G401 (cell line): Measurements from ENCODE around the gene WDR62. TPM values are rescaled to one million over a fixed set of nuclear protein-coding genes. Genes with fewer than 3 reads are reported as not detected.

Source experiments
- DNase-seq: peaks from one replicate; pipeline ENCODE4 v3.0.0-alpha.2; 2015; ENCODE audit warnings: low spot score
- in situ Hi-C: cut with HindIII; loops from 2 replicates; pipeline ENCODE4 v1.10.0; 2016; ENCODE audit warnings: low sequenced_read_pairs, mixed read lengths
- total RNA-seq: library from RNA; depleted of rRNA; stranded (reverse); fragments of >200 nt; shearing (Covaris generic); gene quantifications from 2 replicates; pipeline ENCODE4 v1.2.3, GENCODE V29; 2014; rRNA removed

WDR62 gene
- total RNA-seq = 9.7 and 12.9 TPM in 2 replicates

DNA sequence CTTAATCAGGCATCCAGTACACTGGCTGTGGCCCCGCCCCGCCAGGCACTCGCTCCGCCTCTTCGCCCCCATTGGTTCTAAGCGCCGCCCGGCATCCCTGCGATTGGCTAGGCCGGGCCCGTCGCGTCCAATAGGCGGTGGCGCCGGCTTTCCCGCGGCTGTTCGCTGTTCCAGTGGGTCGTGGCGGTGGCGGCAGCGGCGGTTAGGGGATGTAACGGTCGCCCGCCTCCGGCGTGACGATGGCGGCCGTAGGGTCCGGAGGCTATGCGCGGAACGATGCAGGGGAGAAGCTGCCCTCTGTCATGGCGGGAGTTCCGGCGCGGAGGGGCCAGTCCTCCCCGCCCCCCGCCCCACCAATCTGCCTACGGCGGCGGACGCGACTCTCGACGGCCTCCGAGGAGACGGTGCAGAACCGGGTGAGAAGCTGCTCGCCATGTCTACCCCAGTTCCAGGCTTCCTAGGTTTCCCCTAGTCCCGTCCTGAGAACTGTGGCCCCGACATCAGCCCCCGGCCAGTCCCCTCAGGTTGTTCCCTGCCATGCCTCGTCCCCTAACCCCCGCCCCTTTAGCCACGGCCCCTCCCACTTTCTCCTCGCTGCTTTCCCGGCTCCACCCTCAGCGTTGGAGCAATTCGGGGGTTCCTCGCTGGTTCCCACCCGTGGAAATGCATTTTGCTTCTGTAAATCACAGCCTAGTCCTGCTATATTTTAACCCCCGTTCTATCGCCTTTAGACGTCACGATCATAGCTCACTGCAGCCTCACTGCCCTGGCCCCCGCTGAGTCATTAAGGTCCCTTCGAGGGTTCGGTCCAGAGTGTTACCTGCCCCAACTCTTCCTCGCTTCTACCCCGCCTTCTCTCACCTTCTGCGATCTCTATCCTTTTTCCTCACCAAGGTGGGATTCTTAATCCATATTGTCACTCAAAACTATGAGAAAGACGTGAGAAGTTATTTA, at the start of gene WDR62:
TSS of gene WDR62 (plus strand) at position 165 of the 954 bp plus-strand sequence. CDS start at position 240, 75 bp downstream.
- DNase-seq = no peak
- in situ Hi-C loops = no loop called here

DNA sequence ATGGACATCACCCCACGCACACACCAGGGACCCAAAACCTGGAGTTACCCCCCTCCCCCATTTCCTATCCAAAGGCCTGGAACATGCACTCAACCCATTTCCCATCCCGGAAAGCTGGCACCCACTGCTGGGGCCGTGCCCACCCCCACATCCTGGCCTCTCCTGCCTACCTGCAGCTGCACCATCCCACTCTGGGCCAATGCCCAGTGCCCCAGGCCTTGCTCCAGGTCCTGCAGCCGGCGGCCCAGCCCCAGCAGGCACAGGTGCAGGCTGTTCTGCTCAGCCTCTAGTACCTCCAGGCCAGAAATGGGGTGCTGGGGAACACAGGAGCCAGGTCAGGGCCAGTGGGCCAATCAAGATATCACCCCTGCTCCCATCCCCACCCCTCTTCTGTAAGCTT, 47.7 kb upstream of the WDR62 start:
- in situ Hi-C loops = no loop called here
- no peak for DNase-seq

DNA sequence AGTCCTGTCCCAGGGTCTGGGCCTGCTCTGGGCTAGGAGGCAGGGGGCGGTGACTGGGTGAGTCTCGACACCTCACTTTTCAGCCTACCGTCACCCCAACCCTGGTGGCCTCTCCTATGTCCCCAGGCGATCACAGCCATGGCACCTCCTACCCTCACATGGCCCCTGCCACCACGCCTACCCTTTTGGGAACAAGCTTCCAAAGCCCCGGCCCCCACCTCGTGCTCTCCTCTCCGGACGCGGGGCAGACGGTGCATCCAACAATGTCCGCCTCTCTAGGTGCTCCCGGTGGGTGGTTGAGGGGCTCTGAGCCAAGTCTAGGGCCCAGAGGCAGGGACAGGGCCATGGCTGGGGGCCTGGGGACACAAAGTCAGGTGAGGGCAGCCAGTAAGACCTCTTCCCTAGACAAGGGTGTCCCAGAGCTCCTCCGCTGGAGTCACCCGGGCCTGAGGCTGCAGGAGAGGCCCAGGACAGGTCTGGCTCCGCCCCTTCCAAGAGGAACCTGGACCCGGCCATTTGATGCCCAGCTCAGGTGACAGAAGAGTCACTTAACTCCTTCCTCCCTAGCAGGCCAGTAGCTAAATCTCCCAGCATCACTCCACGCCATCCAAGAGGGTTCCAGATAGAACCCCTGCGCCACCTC, 46.2 kb upstream of the WDR62 start, which contains the start of gene SYNE4:
TSS of gene SYNE4 (minus strand) at position 478 of the 643 bp plus-strand sequence. CDS start at position 346, 132 bp downstream.
- peak; percentile 95 for DNase-seq
- in situ Hi-C loops = no loop called here

DNA sequence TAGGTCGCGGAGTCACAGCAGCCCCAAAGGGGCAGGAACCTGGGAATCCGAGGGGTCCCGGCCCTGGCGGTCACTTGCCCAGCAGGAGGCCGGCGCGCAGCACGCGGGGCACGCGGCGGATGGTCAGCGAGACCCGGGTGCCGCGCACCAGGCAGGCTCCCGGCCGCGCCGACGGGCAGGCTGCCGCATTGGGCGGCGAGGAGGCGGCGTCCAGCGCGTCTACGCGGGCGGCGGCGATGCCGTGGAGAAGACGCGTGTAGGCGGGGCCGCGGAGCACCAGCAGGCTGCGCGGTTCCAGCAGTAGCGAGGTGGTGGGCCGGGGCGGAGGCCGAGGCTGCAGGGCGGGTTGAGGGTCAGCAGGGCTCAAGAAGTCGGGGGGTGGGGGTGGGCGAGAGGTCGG, 45.5 kb upstream of the WDR62 start:
- in situ Hi-C loops = no loop called here
- peak; percentile 78 for DNase-seq

DNA sequence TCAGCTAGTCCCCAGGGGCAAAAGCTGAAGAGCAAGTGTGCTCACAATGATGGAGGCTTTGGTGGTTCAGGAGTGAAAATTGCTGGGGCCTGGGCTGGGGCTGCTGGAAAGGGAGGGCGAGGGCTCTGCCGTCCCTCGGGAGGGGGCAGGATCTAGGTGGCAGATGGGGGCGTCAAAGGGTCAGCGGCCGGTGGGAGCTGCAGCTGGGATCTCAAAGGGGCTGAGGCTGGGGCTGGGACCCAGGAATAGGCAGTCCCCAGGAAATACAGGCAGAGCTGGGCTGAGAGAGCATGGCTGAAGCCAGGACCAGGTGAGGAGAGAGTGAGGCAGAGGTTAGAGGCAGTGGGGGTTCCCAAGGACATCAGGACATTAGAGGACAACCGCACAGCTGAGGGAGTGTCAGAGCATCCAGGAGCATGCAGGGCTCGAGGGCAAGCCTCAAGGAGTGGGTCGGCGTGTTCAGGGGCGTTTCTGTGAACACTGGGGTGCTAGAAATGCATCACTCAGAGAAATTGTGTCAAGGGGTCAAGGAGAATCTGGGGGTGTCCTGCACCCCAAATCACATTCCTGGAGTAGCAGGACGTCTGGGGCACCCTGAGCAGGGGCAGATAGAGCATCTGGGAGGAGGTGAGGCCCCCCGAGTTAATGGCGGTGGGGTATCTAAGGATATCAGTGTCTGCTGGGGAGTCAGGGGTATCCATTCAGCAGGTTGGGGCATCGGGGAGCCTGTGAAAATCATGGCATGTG, 44.9 kb upstream of the WDR62 start:
- in situ Hi-C loops = no loop called here
- DNase-seq = no peak

DNA sequence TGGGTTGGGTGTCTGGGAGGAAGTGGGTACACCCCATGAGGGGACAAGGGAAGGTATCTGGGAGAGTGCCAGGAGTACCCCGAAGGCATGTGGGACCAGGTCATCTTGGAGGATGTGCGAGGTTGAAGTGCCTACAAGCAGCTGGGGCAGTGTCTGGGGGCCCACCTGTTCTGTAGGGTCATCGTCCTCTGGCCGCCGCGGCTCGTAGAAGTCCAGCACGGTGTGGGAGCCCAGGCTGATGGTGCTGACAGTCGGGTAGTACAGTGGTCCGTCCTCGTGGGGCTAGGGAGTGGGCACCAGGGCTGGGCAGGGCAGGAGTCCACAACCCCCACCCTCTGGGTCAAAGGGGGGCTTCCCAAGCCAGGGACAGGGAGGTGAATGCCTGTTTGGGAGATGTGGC, 44.3 kb upstream of the WDR62 start:
- no peak for DNase-seq

DNA sequence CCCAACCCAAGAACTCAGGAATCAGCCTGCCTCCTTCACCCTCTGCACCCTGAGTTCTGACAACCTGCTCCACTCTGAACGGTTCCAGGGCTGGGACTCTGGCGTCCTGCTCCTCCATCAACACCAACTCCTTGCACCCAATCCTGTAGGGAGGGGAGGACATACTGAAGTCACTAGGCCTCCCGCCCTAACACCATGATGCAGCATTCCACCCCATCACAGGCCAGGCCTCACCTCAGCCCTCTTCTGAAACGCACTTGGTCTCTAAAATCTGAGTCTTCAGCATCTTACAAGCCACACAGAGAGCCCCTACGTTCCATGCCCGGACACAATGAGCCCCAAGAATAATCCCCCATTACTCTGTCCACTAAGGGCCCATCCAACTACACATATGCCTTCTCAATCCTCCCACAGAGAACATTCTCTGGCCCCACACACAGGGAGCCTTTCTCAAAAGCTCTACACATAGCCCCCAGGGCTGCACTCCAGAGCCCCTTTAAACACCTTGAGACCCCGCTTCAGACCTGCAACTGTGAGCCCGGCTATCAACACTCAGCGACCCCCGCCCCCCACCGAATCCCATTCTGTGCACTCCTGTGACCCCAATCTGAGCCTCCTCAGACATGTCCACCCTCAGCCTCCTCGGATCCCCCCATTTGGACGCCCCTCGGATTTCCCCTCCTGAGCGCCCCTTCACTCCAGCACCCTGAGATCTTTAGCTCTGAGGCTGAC, 41.3 kb upstream of the WDR62 start:
- DNase-seq = no peak
- in situ Hi-C loops = no loop called here

More for the DNA sequence above, 44.3 kb upstream of the WDR62 start:
- in situ Hi-C loops = no loop called here

DNA sequence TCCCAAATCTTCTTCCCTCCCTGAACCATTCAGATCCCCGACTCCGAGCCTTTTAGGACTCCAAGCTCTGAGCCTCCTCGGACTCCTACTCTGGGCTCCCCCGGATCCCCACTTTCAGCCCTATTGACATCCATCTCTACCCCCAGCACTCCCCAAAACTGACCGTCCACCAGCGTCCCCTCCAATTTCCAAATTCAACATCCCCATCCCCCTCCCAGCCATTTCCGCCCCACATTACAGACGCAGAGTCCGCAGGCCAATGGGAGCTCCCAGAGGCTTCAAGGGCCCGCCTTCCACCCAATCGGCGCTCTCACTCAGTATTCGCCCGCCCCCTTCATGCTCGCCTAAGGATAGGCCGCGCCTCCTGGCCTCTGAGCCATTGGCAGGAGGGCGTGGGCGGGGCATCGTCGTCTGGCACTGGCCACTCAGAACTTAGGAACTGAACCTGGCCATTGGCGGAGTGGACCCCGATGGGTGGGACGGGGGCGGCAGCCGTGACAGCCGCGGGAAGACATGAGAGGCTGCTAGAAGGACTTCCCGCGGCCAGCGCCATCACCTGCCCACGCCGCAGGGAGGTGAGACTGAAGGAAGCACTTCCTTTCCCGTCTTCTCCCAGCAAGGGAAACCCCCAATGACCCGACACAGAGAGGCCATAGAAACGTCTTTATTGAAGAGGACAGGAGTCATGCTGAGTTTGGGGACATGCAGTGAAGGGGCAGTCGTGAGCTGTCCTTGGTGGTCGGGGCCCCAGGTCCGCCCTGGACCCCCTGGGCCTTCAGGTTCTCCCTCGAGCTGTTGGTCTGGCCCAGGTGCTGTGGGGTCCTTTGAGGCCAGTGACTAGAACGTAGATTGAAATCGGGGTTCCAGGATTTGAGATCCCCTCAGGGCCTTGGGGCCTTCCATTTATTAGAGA, 40.4 kb upstream of the WDR62 start, which contains the start of gene ALKBH6:
TSS of gene ALKBH6 (minus strand) at position 202 of the 913 bp plus-strand sequence. CDS start 816 bp downstream, outside the sequence.
- peak; percentile 100 for DNase-seq

DNA sequence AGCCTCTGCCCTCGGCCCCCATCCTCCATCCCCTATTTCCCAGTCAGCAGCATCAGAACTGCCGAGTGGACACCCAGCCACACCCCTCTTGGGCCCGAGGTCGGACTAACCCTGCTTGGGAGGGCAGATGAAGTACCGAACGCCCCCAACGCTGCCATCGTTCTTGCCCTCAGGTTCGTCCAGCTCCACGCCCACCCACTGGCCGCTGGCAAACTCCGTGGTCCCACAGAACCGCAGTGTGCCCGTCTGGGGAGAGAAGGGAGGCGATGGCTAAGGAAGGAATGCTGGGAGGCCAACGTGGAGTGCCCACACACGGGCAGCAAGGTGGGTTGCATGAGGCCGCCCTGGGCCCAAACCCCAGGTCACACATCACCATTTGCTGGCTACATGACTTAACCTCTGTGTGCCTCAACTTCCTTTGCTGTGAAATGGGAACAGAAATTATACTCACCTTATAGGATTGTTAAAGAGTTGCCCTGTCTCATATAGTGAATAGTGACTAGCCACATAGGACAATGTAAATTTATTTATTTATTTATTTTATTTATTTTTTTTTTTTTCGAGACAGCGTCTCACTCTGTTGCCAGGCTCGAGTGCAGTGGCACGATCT, 35.5 kb upstream of the WDR62 start:
- no peak for DNase-seq
- in situ Hi-C loops = no loop called here

More for the DNA sequence above, 40.4 kb upstream of the WDR62 start, which contains the start of gene ALKBH6:
- in situ Hi-C loops = no loop called here

DNA sequence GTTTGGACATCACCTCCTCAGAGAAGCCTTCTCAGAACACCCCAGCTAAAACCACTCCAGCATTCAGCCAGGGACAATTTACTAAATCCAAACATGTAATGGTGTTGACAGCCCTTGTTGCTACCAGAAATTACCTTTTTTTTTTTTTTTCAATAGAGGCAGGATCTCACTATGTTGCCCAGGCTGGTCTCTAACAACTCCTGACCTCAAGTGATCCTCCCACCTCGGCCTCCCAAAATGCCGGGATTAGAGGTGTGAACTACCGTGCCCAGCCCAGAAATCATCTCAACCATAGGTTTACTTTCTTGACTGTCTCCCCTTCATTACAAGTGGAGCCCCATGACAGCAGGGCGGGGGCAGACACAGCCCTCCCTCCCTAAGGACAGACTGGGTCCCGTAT, 31.3 kb upstream of the WDR62 start:
- no peak for DNase-seq
- in situ Hi-C loops = no loop called here

DNA sequence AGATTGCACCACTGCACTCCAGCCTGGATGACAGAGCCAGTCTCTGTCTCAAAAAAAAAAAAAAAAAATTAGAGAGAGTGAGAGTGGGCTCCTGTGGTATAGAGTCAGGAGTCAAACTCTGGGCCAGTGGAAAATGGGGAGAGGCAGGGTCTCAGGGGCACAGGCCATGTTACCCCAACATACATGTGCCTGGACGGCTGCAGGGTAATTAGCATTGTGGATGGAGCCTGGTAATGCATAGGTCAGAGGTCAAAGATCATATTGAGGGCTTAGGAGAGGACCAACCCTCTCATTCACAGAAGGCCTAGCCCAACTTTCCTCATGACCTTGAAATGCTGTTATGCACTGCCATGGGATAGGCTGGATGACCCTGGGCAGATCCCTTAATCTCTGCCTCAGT, 29.2 kb upstream of the WDR62 start:
- DNase-seq = no peak
- in situ Hi-C loops = no loop called here

DNA sequence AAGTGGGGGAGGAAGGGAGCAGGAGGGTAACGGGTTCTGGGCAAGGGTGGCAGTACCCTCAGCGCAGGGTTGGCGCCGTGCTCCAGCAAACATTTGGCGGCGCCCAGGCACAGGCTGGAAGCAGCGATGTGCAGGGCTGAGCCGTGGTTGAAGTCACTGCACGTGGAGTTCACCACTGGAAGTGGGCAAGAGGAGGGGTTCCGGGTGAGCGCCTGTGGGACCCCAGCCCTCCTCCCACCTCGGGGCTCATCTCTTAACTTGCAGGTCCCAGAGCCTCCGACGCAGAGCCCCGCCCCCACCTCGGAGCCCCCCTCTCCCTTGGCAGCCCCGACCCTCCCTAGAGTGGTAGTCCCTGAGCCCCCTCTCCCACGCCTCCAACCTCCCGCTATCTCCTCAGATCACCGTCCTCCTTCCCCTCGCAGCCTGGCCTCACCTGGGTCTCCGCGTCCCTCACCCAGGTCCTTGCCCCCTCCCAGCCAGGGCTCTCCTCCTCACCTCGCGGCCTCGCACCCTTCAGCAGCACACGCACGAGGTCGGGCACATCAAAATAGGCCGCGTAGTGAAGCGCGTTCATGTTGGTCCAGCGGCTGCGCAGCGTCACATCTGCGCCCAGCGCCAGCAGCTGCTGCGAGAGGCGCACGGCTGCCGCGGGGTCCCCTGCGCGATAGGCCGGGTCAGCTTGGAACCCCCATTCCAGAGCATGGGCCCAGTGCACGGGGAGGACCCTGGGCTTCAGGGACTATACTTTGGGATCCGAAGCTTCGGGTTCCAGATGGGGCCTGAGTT, 28.4 kb upstream of the WDR62 start:
- DNase-seq = no peak
- in situ Hi-C loops = no loop called here

DNA sequence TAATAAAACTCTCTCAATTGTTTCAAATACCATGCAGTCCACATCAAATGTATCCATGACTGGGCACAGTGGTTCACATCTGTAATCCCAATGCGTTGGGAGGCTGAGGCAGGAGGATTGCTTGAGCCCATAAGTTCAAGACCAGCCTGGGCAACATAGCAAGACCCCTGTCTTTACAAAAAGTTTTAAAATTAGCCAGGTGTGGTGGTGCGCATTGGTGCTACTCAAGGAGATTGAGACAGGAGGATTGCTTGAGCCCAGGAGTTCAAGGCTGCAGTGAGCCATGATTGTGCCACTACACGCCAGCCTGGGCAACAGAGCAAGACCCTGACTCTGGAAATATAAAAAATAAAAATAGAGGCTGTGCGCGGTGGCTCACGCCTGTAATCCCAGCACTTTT, 27.0 kb upstream of the WDR62 start:
- no peak for DNase-seq
- in situ Hi-C loops = no loop called here

DNA sequence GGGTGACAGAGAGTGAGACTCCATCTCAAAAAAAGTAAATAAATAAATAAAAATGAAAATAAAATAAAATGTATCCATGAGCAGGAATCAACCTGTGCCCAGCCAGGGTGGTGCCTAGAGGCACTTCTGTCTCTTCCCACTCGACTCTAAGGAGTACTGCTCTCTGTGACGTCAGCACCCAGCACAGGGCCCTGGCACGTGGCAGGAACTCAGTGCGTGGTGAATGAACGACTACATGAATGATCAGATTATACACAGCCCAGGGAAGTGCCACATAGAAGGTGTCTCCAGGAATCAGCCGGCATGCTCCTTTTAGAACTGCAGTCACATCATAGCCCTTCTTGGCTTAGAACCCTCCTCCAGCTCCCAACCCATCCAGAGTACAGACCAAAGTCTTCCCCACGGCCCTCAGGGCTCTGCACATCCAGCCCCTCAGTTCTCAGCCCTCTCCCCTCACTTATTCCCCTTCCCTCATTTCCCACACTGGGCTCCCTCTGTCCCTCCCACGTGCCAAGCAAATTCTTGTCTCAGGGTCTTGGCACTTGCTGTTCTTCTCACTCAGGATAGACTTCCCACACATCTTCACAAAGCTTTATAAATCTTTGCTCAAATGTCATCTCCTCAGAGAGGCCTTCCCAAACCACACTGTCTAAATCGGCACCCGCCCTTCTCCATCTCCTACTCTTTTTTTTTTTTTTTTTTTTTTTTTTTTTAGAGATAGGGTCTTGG, 26.2 kb upstream of the WDR62 start:
- in situ Hi-C loops = no loop called here
- DNase-seq = peak; percentile 33

DNA sequence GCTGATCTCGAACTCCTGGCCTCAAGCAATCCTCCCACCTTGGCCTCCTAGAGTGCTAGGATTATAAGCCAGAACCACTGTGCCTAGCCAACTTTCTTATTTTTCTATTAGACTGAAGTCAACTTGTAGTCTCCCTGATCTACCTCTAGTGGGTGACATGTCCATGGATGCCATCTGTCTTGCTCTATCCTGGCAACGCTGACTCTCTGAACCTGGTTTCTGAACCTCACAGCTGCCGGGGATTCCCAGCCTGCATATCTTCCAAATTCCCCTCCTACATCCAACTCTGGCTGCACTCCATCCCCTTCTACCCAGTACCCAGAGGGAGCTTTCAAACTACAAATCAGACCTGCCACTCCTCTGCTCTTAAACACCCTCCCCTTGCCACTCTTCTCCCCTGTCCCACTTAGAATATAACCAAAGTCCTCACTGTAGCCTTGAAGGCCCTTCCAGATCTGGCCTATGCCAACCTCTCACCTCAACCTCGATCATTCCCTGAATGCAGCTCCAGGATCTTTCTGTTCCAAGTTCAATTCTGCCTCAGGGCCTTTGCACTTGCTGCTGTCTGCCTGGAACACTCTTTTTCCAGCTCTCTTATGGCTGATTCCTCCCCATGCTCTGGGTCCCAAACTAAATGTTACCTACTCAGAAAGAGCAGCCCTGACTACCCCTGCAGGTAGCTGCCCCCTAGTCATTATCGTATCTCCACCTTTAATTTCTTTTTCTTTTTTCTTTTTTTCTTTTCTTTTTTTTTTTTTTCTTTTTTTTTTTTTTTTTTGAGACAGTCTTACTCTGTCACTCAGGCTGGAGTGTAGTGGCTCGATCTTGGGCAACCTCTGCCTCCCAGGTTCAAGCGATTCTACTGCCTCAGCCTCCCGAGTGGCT, 24.2 kb upstream of the WDR62 start:
- in situ Hi-C loops = no loop called here
- DNase-seq = peak; percentile 80
